GM21737 (cell line): ENCODE measurements around the gene SERTAD2.

Experiments
- ATAC-seq: cut with Tn5 transposase; IDR thresholded peaks from one replicate; pipeline ENCODE4 v1.9.1; 2021; ENCODE audit warnings: mild to moderate bottlenecking, moderate library complexity; ENCODE audit not compliant: unreplicated experiment

SERTAD2 gene

DNA sequence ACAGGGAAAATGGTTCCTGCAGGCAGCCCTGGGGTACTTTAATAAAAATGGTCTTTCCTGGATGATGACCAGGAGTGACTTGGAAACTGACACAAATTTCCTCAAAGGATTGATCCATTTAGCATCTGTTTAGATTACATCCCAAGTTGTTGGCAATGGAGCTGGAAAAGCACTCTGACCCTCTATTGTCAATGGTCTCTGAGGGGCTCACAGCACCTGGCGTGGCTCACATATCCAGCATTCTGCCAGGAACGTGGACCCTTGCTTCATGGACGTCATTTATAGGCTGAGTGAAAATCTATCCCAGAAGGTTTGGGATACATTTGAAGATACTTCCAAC lies 43.8 kb downstream of the SERTAD2 start:
- no peak for ATAC-seq

DNA sequence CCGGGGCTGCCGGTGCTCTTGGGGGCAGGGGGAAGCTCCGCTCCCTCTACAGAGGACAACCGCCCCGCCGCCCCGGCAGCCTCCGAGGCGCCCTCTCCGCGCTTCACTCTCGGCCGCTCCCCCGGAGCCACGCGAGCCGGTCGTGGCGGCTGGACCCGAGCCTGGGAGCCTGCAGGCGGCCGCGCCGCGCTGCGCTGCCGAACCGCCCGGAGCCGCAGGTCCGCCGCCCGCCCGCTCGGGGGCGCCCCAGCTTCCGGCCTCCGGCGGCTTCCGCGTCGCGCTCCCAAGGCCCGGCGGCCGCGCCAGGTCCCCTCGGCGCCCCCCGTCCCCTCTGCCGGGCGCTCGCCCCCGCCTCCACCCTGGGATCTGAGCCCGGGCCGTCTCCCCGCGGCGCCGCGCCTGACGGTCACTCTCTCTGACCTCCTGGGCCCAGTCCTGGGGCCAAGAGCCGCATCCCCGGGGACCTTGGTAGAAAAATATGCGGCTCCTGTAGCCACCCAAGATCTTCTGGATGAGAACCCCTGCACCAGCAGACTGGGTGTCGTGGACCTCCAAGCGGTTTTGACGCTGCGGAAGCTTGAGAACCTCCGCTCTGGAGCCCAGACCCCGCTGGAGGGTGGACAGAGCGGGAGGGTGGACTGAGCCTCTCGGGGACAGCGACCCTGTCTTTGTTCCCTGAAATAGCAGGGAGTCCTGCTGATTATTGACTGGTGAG lies 44.3 kb downstream of the SERTAD2 start:
- peak; percentile 42 for ATAC-seq

DNA sequence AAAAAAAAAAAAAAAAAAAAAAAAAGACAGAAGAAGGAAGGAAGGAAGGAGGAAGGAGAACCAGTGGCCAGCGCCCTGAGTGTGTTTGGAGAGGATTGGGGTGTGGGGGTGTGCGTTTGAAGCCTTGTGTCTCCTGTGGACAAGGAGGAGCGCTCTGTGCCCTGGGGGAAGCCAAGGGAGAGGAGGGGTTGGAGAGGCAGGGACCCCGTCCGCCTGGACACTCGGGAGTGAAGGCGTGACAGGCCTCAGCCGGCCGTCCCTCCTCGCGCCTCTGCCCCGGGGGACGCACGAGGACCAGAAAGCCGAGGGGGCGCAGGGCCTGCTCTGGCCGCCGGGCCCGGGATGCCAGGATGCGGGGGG lies 44.9 kb downstream of the SERTAD2 start:
- peak; percentile 3 for ATAC-seq

DNA sequence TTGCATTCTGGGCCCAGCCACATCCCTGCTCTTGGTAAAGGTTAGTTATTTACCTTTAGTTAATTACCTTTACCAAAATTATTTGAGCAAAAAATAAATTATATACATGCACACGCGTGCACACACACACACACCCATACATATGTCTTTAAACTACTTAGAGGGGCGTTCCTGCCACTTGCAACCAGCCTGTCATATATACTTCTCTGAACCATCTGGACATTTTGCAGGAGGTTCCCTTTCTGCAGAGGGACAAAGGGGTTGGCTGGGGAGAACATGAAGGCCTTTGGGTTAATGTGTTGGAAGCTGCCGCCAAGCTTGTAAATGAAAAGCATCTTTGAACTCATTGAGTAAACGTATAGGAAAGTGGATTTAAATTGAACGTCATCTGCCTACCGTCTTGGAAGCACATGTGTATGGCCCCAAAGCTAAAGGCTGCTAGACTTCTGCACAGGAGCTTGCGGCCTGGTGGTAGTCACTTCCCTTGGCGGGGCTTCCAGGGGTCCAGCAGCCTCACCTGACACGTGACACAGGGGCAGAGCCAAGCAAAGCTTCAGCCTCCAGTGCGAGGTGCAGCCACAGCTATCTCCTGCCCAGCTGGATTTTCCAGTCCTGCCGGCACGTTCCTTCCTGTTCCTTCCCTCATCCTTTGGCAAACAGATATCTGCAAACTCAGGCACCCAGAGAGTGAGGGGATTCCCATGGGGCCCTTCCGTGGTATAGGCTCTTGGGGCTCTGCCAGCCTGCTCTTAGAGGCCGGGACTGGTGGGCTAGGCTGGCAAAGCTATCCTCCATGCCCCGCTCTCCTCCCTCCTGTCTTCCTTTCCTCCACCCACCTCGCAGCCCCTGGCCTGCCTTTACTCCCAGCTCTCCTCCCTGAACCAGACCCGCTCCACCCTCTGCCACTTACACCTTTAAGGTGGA lies 46.1 kb downstream of the SERTAD2 start:
- no peak for ATAC-seq

DNA sequence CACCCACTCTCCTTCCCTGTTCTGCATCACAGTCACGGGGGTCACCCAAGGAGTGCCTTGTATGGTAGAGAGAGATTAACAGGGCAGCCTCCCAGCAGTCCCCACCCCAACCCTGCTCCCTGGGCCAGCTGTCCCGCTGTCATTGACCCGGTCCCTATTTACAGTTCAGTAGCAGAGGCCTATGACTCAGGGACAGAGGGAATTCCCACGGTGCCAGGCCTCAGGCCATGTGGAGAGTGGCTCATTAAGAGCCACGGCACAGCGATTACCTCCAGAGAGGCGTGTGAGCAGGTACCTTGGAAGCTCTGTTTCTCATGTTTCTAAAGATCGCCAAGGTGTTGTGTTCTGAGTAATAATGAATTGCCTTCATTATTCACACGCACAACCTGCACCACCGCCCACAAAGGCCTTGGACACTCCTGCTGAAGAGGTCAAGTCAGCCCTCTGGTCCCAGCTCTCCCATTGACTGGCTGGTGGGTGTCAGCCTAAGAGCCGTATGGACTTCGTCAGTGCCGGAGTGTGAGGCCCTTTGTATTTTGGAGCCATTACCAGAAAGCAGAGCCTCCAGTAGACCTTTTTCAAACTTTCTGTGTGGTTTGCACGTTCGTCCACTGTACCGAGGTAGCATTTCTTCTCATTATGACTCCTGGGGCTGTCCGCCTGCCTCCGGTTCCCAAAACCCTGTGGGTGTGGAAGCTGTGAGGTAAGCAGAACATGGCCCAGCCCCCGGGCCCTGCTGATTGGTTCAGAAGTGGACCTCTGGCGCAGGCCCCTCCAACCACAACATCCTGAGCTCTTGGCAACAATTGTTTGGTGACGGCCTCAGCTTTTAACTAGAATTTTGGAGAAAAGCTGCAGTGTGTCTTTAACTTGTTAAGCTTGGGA lies 47.0 kb downstream of the SERTAD2 start:
- peak; percentile 85 for ATAC-seq

DNA sequence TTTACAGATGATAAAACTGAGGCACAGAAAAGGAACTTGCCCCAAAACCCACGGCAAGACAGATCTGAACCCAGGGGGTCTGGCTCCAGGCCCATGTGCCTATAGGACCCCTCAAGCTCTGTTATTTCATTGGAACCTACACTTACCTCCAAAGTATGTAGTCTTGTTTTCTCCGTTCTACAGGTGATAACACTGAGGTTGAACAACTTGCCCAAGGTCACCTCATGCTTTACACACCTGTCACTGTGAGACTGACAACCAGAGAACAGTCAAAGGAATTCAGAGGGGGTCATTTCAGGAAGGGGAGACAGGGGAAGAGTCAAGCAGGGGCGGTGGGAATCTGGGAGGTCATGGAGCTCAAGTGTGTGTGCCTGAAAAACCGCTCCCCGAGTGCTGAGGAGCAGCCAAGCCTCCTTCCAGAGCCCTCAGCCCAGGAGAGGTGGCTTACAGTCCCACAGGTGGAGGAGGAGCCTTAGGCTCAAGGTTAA lies 47.7 kb downstream of the SERTAD2 start:
- ATAC-seq, result no peak

DNA sequence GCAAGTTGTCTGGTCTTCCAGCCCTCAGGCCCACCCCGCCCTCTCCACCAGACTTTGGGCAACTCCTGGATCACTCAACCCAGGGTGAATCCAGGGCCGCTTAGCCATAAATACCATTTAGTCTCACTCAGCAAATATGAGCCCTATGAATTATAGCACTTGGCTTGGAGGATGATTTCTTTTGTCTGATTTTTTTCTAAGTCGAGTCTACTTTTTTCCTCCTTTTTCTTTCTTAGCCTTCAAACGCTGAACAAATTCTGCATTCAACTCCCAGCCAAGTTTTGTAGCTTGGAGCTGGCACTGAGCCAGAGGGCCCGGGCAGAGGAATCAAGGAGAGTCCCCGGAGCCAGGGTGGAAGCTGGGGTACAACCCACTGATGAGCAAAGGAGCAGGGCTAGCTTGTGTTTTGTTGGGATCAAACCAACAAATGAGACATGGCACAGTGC lies 48.7 kb downstream of the SERTAD2 start:
- ATAC-seq, result no peak

DNA sequence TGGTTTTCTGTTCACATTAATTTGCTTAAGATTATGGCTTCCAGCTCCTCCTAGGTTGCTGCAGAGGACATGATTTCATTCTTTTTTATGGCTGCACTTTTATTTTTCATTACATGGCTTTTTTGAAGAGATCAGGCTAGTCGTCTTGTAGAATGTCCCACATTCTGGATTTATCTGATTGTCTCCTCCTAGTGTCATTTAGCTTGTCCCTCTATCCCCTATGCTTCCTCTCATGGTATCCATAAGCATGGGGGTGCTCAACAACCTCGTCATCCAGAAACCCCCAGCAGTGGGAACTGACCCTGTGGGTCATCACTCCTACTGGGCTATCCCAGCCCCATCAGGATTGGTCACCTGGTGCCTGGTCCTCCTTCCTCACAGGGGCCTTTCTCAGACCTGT lies 49.6 kb downstream of the SERTAD2 start:
- ATAC-seq, result no peak

DNA sequence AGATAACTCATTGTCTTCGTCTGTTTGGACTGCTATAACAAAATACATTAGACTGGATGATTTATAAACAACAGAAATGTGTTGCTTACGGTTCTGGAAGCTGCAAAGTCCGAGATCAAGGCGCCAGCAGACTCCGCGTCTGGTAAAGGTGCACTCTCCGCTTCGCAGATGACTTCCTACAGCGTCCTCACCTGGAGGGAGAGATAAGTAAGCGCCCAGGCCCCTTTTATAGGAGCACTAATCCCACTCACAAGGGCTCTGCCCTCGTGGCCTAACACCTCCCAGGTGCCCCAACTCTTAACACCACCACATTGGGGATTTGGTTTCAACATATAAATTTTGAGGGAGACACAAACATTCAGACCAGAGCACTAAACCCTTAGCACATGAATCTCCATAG lies 51.3 kb downstream of the SERTAD2 start:
- ATAC-seq, result no peak

DNA sequence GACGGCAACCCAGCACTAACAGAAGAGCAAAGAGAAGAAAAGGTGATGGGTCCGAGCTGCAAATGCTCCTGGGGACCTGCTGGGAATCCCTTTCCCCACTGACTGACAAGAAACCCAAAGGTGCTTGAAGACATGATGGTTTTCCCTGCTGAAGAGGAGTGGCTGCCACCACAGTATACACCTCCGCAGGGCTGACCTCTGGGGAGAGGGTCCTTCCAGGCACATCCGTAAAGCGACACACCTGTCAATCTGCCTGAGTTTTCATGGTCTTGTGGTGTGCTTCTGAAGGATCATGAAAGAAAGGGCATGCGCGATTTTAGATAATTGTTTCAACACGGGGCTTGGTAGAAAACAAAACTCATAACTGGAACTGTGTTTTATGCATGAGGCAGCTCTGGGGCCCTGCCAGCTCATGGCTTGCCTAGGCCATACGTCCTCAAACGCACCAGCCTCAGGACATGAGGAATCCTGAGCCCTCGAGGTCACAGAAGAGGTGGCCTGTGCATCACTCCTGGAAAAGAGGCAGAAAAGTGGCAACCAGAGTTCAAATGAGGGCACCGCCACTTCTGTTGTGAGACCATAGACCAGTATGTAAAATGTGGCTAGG lies 51.8 kb downstream of the SERTAD2 start:
- no peak for ATAC-seq

DNA sequence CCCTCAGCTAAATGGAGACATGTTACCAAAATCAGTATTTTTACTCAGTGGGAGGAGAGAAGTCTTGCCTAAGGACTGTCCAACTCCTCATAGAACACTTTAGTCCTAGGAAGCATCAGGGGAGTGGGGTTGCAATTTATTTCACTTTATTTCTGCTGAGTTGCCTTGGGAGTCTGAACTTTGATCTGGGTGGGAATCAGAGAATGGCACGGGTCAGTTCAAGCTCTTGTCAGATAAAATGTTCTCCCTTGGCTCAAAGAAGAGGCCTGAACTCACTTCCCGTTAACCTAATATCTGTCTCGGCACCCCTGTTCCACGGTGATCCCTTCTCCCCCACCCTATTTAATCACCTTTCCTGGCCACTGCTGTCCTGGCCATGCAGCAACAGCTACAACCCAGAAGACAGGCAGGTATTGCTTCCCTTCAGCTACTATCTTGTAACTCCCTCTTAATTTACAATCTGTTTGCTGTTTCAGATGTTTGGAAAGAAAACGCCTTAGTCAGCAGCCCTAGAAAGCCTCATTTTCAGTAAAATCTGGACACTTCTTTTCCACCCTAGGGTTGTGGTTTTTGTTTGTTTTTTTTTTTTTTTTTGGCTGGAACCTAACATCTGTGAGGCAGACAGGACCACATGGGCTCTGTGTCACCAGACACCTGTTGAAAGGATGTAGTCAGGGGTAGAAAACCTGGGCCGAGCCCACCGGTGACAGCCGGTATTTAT lies 52.5 kb downstream of the SERTAD2 start:
- ATAC-seq, result no peak

DNA sequence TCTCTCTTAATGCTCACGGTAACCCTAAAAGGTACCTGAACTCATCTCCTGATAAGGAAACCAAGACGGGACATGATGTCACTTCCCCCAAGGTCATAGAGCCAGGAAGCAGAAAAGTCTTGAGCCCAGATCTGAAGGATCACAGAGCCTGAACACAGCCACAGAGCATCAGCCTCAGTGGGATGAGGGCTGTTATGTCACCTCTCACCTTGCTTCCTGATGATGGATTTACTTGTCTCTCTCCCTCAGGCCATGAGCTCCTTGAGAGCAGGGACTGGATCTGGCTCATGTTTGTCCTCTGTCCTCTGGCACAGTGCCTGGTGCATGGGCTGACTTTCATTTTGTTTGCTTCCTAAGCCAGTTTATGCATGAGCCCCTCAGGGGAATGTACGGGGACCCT lies 54.2 kb downstream of the SERTAD2 start:
- no peak for ATAC-seq

DNA sequence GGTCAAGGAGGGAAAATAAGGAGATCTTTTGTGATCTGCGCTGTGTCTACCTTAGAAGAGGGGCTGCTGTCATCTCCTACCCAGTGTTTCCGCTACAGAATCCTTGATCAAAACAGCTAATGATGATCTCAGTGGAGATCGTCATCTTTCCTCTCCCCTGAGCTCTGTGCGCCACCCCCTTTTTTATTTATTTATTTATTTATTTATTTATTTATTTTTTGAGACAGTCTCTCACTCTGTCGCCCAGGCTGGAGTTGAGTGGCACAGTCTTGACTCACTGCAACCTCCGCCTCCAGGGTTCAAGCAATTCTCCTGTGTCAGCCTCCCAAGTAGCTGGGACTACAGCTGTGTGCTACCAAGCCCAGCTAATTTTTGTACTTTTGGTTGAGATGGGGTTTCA lies 55.5 kb downstream of the SERTAD2 start:
- ATAC-seq, result no peak

DNA sequence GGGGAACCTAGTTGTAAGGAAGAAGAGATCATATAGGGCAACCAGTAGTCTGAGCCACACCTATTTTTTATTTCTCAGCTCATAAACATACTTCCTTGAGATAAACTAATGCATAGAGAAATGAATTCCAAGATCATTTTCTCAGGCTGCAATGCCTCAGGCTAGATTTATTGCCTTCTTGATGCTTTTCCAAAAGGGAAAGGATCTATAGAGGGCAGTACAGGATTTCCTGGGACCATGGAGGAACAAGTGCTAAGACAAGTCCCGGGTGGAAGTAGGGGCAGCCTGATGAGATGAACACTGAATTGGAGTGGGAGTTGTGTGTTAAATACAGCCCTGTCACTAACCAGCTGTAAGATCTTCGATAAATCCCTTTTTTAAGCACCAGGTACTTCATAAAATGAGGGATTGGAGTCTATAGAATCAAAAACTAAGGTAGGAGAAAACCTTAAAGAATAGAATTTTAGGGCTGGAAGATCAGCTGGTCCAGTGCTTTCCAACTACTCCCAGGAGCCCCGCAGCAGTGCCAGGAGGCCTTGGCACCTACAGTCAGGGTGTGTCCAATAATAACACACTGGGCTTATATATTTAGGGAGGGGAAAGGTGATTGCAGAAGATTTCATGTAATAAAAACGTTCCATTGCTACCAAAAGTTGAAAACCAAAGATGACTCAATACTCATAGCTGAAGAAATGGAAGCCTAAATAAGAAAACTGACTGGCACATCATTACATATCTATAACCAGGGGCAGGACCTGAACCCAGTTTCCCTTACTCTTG lies 58.1 kb downstream of the SERTAD2 start:
- ATAC-seq, result no peak

DNA sequence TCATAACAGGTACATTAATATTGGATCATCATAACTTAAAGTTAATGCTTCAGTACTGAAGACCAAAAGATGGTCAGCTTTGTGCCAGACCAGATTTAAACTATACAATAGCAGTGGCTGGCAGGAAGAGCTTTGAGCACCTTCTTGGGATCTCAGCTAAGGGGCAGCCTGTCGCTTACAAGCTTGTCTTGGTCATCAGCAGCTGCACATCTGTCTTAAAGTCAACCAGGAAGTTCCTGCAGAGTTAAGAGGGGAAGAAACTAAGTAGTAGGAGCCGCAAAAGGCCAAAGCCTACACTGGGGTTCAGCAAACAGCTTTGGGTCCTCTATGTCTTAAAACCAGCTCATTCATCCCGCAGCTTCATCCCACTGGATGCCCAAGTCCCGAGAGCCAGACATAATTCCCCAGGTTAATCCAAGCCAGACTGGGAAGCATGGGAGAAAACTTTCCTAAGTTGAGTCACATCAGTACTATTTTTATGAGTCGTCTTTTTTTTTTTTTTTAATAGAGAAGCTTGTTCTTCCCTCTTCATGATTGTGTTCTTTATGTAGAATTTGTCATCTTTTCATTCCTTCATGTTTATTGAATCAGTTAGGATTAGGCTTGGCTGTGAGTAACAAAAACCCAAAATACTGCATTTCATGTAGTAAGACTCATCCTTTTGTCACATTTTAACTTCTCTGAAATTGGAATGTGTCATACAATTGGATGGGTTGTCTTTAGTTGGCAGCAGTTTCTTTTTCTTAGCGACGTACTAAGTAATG lies 59.3 kb downstream of the SERTAD2 start:
- ATAC-seq, result no peak

DNA sequence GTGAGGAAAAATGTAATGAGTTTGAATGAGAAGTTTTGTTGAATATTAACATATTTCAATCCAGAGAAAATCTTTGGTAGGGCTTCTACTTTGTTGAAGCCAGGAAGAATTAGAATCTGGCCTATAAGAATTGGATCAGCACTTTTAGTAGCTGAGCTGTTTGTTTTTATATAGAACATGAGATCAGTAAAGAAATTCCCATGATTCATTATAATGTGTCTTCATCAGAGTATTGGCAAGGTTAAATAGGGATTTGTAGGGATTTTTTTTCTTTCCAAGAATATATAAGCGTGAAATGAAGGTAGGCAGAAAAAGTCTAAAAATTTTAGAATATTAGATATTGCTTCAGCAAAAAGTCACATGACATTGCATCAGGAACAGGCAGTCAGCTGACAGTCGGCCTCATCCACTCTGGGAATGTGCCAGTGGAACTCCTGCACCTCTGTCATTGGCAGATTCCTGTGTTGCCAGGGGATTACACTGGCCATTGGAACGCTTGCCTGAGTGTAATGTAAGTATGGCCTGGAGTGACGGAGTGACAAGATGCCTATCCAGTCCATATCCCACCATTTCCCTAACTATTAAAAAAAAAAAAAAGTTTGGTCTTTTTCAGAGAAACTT lies 60.6 kb downstream of the SERTAD2 start:
- ATAC-seq, result no peak

DNA sequence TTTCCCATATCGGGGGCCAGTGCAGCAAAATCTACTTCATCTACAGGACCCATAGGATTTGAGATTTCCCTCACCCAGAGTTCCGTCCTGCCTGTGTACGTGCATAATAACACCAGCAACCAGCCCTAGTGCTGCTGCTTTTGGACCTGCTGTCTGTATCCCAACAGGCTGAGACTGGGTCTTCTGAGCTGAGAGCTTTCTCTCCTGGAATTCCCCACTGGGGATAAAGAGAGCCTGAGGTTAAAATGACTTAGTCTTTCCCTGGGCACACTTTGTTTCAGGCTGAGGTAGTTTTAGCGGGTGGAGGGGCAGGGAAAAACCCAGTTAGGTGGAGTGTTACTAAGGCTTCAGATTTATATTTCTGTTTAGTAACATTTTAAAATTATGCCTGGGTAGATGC lies 62.5 kb downstream of the SERTAD2 start:
- ATAC-seq, result no peak

DNA sequence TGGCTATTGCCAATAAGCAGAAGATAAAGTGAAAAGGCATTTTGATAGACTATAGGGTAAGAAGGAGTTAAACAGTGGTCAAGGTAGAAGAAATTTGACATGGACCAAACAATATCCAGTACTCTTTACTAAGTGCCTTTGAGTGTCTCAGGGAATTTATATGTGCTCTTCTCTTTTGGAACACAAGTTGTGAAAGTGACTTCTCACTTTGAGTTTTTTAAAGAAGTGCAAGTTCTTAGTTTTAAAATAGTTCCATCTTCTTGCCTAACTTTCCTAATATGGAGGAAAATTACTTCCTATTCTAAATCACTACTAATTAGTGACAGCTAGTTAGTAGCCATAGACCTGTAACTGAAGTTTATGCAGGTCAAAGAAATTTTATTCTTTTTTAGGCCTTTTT lies 66.2 kb downstream of the SERTAD2 start:
- ATAC-seq, result no peak
